Left lobe of liver (tissue), 2 donors: ENCODE measurements around the gene CHI3L1. TPM values are rescaled to one million over a fixed set of nuclear protein-coding genes. Genes with fewer than 3 reads are reported as not detected.

Experiments
- ATAC-seq: fragments of 200-7000 bp; cut with Tn5 transposase; one replicate; pipeline ENCODE4 v1.9.1; 2020; ENCODE audit warnings: mild to moderate bottlenecking, moderate library complexity
- DNase-seq: peaks from one replicate; pipeline ENCODE4 v3.0.0-alpha.2; 2020; ENCODE audit warnings: low spot score
- total RNA-seq: library from RNA; stranded (reverse); gene quantifications from one replicate; pipeline ENCODE4 v1.2.1, GENCODE V29; 2021
- donor health status: DM: no; HTN: no; CAD: no; lungs with moderate emphysema.
- donor health status: DM: no; HTN: yes; CAD: no.

Gene CHI3L1
- total RNA-seq, 1 donor from 2014 or later: 60.6 TPM

GRCh38 chr1:203137324-203137723 lies 49.2 kb downstream of the CHI3L1 start:
- no peak for DNase-seq

GRCh38 chr1:203136409-203137042 lies 50.0 kb downstream of the CHI3L1 start:
- ATAC-seq (no peak), DNase-seq (no peak)

More at GRCh38 chr1:203137324-203137723, 49.2 kb downstream of the CHI3L1 start:
- ATAC-seq: no peak

- no peak for DNase-seq
- no peak for ATAC-seq
Measured at GRCh38 chr1:203135636-203136305, 50.7 kb downstream of the CHI3L1 start.

GRCh38 chr1:203133970-203134725 lies 52.4 kb downstream of the CHI3L1 start:
- ATAC-seq: no peak
- no peak for DNase-seq

GRCh38 chr1:203131548-203132200 lies 54.8 kb downstream of the CHI3L1 start:
- DNase-seq (peak; percentile 33), ATAC-seq (no peak)

GRCh38 chr1:203130358-203130985 lies 56.0 kb downstream of the CHI3L1 start:
- ATAC-seq: no peak
- DNase-seq: peak; percentile 38

- ATAC-seq (peak; percentile 45), DNase-seq (peak; percentile 58)
Measured at GRCh38 chr1:203129501-203130231, 56.8 kb downstream of the CHI3L1 start.

Other genes starting within 250 kb of the CHI3L1 start
- gene ADIPOR1, start 228.4 kb downstream of the CHI3L1 start, total RNA-seq: 58.9 TPM
- 34.7 TPM for gene CYB5R1, start 219.4 kb downstream of the CHI3L1 start, total RNA-seq
- 30.1 TPM for gene TMEM183A, start 179.3 kb downstream of the CHI3L1 start, total RNA-seq
- gene PPFIA4, start 160.2 kb downstream of the CHI3L1 start, total RNA-seq: 0.78 TPM
- gene MYOG, start 100.7 kb downstream of the CHI3L1 start, total RNA-seq: not detected
- 0.53 TPM for gene ADORA1, start 59.0 kb downstream of the CHI3L1 start, total RNA-seq
- not detected for gene MYBPH, start 10.9 kb downstream of the CHI3L1 start, total RNA-seq
- 0.28 TPM for gene CHIT1, start 43.0 kb upstream of the CHI3L1 start, total RNA-seq
- 2.8 TPM for gene BTG2, start 118.8 kb upstream of the CHI3L1 start, total RNA-seq
- 1.7 TPM for gene FMOD, start 164.4 kb upstream of the CHI3L1 start, total RNA-seq